Sciatic nerve (tissue), 2 donors: ENCODE data around the gene RCCD1. TPM values are rescaled to one million over a fixed set of nuclear protein-coding genes. Genes with fewer than 3 reads are reported as not detected.

ENCODE experiments used
- ATAC-seq: fragments of 200-7000 bp; cut with Tn5 transposase; one replicate; pipeline ENCODE4 v1.9.1; 2020; ENCODE audit warnings: mild to moderate bottlenecking, moderate library complexity
- DNase-seq: peaks from one replicate; pipeline ENCODE4 v3.0.0-alpha.2; 2020; ENCODE audit warnings: low spot score
- intact Hi-C: fragments of 100-400 bp; cut with DNase I; formaldehyde crosslinking; loops from one replicate; pipeline ENCODE4 v1.14.2; 2022
- total RNA-seq: library from RNA; stranded (reverse); fragmentation: NEBNext Ultra II Directional; extraction: Animal tissue kit (Norgen Biotek cat#: 25700); gene quantifications from one replicate; pipeline ENCODE4 v1.2.1, GENCODE V29; 2021
- donor health status: DM: no; HTN: no; CAD: no.
- donor health status: DM: no; HTN: no; CAD: no.

The RCCD1 gene
- total RNA-seq, 1 donor from 2014 or later: 12.4 TPM

- DNase-seq: peak; percentile 96
- peak; percentile 92 for ATAC-seq
- intact Hi-C loops: loop anchor here (2.0 kb wide), 1 partner anchor 32 kb away; the partner anchor contains the start of gene MAN2A2
Observed at GRCh38 chr15:90934949-90935751, 19.5 kb upstream of the RCCD1 start, which contains the start of gene UNC45A. UNC45A (plus strand) TSS chr15:90935285; CDS start chr15:90935325, 40 bp downstream.

DNA sequence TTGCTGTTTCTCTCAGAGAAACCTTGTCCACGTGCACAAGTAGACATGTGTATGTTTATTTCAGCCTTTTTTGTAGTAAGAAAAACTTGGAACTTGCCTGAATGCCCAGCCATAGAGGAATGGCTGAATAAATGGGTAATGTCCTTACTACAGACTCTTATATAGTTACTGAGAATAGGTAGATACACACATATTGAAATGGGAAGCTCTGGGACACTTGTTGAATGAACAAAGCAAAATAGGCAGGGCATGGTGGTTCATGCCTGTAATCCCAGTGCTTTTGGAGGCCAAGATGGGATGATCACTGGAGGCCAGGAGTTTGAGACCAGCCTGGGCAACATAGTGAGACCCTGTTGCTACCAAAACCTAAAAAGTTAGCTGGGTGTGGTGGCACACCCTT lies 17.9 kb upstream of the RCCD1 start:
- intact Hi-C loops: no loop called here
- DNase-seq: no peak
- no peak for ATAC-seq

DNA sequence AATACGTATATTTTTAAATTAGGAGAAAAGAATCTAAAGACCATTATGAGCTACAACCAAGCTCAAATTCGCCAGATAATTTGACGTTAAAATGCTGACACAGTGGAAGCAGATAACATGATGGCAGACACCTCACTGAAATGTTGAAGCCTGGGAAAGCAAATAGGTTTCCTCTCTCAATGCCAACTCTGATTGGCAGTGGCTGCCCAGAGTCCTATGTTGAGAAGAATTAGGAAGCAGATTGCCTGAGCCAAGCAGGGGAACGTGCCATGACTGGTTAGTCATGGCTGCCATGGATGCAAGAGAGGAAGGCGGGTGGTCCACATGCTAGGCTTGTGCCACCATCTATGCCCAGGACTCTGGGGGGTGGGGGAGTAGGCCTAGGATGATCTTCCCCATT lies 16.4 kb upstream of the RCCD1 start:
- intact Hi-C loops: no loop called here
- ATAC-seq (no peak), DNase-seq (no peak)

DNA sequence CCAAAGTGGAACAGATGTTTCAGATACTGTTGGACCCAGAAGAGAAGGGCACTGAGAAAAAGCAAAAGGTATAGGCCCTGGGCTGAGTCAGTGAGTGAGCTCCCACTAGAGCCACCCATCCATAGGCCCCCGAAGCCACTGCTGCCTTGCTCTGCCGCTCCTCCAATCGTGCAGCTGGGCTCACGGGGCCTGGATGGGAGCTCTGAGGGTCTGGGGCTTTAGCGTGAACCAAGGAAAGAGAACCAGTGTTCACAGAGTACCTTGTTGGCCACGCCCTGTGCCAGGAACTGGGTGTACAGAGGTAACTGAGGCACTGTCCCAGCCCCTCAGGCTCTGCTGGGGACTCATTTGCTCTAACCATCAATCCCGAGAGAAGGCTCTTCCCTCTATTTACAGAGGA lies 14.9 kb upstream of the RCCD1 start:
- DNase-seq (no peak), ATAC-seq (no peak)
- intact Hi-C loops: no loop called here

GRCh38 chr15:90941038-90941437 lies 13.6 kb upstream of the RCCD1 start:
- ATAC-seq (no peak), DNase-seq (no peak)
- intact Hi-C loops: no loop called here

DNA sequence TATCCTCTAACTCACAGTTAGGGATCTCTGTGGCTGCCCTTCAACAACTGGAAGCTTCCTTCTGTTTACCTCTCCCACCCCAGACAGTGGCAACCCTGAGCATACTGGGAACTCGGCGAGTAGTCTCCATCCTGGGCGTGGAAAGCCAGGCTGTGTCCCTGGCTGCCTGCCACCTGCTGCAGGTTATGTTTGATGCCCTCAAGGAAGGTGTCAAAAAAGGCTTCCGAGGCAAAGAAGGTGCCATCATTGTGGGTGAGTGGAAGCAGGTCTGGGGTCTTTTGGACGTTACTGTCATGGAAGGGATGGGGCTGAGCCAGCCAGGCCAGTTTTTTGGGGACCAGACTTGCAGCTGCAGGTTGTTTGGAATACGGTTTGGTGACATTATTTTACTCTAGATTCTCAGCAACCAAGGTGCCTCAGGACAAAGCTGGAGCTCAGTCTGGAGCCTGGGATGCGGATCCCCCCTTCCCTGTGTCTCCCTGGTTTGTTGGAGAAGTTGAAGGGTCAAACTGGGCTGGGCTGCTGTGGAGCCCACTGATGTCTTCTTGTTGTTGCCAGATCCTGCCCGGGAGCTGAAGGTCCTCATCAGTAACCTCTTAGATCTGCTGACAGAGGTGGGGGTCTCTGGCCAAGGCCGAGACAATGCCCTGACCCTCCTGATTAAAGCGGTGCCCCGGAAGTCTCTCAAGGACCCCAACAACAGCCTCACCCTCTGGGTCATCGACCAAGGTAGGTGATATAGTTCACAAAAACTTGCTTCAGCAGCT lies 12.1 kb upstream of the RCCD1 start:
- ATAC-seq (no peak), DNase-seq (no peak)
- intact Hi-C loops: no loop called here

GRCh38 chr15:90945091-90945490 lies 9.6 kb upstream of the RCCD1 start:
- ATAC-seq (no peak), DNase-seq (no peak)
- intact Hi-C loops: no loop called here

- ATAC-seq: no peak
- no peak for DNase-seq
- intact Hi-C loops: no loop called here
Observed at GRCh38 chr15:90946538-90946937, 8.1 kb upstream of the RCCD1 start.

DNA sequence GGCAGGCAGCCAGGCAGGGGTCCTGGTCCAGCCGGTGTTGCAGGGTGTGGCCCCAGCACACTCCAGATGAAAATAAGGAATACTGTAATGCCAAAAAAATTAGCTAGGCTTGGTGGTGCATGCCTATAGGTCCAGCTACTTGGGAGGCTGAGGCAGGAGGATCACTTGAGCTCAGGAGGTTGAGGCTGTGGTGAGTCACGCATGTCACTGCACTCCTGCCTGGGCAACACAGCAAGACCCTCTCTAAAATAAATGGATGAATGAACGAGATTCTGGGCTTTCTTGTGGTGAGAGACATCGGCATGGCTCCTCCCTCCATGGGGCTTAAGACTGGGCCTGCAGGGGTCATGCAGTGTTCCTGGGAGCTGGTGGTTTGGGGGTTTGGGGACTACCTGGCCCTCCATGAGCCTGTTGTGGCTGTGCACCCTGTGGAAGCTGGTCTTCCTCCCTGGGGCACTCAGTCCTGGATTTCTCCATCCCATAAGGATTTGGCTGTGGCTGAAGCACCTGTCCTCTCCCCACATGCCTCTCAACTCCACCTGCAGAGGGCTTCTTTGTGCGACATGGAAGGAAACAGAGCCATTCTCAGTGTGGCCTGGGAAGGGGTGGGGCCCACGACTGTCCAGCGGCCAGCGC lies 7.6 kb upstream of the RCCD1 start:
- intact Hi-C loops: no loop called here
- DNase-seq (no peak), ATAC-seq (no peak)

GRCh38 chr15:90947577-90948357 lies 6.9 kb upstream of the RCCD1 start:
- DNase-seq: peak; percentile 62

GRCh38 chr15:90948506-90948905 lies 6.2 kb upstream of the RCCD1 start:
- ATAC-seq (no peak), DNase-seq (no peak)
- intact Hi-C loops: no loop called here

More at GRCh38 chr15:90947577-90948357, 6.9 kb upstream of the RCCD1 start:
- intact Hi-C loops: no loop called here
- no peak for ATAC-seq

GRCh38 chr15:90949979-90950675 lies 4.6 kb upstream of the RCCD1 start:
- no peak for ATAC-seq
- no peak for DNase-seq
- intact Hi-C loops: no loop called here

- intact Hi-C loops: no loop called here
- no peak for ATAC-seq
- no peak for DNase-seq
Observed at GRCh38 chr15:90950676-90951075, 4.0 kb upstream of the RCCD1 start.

GRCh38 chr15:90952901-90953677 lies 1.6 kb upstream of the RCCD1 start:
- ATAC-seq (no peak), DNase-seq (no peak)

DNA sequence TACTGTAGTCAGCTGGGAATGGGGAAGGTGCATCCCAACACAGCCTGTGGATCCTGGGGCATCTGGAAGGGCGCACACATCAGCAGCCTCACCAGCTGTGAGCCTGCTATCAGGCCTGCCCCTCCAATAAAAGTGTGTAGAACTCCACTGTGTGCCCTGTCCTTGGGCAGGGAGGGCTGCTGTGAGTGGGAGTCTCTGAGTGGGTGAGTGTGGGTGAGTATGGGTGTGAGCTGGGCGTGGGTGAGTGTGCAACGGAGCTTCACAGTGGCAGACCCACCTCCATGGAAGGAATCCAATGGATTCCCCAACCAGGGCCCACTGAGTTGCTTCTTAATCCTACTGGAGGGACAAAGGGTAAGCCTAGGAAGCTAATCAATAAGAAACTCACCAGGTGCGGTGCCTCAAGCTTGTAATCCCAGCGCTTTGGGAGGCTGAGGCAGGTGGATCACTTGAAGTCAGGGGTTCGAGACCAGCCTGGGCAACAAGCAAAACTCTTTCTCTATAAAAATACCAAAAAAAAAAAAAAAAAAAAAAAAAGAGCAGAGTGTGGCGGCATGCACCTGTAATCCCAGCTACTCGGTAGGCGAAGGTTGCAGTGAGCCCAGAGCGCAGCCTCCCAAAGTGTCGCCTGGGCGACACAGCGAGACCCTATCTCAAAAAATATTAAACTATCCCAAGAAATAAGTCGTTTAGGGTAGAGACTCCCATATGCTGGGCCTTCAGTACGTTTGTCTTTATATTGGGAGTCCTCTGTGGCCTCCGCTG lies 555 bp upstream of the RCCD1 start:
- DNase-seq (no peak), ATAC-seq (no peak)
- intact Hi-C loops: no loop called here

More at GRCh38 chr15:90952901-90953677, 1.6 kb upstream of the RCCD1 start:
- intact Hi-C loops: no loop called here

DNA sequence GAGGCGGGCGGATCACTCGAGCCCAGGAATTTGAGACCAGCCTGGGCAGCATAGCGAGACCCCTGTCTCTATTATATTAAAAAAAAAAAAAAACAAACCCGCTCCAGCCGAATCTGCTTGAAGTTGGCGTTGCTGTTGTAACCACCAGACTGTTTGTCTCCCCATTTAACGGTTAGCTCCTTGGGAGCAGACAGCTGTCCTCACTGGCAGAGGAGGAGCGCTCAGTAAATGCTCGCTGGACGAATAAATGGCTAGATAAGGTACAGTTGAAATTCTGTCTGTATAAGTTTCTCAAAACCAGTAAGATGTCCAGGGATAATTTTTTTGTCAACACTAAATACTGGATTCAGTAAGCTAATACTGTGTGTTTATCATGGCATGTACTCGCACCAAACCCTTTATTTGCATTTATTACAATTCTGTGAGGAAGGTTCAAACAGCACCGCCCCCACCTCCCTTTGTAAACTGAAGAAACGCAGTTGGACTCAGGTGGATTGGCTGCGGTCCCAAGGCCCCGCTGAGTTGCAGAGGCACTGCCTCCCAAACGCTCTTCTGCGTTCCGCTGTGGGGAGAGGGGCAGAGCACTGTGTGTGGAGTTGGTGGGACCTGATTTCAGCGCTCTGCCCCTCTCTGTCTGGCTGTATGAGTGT lies 1.1 kb downstream of the RCCD1 start:
- intact Hi-C loops: no loop called here
- DNase-seq (no peak), ATAC-seq (no peak)
